HG02571 (cell line): ENCODE data around the gene TEX53.
A peak's percentile ranks its signal among the peaks of the same experiment; 100 is the strongest.

Experiments used
- ATAC-seq: cut with Tn5 transposase; IDR thresholded peaks from one replicate; pipeline ENCODE4 v1.9.1; 2021; ENCODE audit warnings: mild to moderate bottlenecking, moderate library complexity; ENCODE audit not compliant: unreplicated experiment

The TEX53 gene

DNA sequence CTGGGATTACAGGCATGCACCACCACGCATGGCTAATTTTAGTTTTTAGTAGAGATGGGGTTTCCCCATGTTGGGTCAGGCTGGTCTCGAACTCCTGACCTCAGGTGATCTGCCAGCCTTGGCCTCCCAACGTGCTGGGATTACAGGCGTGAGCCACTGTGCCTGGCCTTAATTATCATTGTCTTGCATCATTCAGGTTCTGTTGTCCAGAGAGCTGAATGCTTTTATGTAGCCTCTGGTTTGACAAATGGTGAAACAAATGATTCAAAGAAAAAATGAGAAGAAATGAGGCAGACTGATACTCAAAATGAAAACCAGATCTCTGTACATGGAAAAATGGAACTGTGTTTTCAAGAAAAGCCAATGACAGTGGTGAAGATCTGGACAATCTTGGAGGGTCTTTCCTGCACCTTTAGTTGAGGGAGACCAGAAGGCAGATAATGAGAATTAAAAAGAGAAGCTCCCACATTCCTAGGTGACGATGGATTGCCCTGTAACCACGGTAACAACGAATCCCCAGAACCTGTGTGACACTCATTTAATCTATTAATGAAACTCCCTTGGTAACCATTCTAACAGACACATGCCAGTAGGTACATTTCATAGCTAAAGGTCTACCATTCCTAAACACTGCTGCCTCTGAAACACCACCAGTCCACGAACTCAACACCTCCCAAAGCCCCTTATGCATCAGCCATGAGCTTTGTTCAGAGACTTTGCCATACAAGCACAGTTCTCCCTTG, 22.8 kb upstream of the TEX53 start:
- ATAC-seq = no peak

DNA sequence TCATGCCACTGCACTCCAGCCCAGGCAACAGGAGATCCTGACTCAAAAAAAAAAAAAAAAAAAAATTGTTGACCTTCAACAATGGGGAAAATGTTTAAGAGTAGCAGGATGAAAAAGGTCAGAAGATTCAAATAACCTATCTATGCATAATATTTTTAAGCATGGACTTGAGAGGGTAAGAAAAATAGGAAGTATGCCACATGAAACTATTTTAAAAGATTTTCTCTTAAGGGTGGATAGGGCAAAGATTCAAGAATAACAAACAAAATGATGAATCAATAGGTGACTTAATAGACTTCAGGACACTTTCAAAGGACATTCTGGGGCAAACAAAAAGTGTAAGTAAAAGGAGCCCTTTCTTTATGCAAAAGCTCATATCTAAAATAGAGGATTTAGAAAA, 21.2 kb upstream of the TEX53 start:
- ATAC-seq = no peak

DNA sequence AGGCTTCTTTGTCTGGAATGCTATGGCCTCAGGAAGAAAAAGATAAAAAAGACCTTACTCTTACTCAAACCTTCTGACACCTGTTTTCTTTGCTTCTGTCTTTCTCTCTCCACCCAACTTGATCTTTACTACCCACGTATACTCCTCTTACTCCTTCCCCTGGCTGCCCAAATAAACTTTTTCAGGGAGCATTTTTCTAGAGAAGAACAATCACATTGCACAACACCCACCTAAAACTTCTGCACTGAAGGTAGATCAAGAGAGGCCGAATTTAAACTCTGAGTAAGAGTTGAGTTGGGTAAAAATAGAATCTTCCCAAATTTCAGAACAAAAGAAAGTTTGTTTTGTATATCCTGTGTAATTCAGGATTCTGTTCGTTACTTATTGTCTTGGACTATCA, 20.5 kb upstream of the TEX53 start:
- ATAC-seq = no peak

DNA sequence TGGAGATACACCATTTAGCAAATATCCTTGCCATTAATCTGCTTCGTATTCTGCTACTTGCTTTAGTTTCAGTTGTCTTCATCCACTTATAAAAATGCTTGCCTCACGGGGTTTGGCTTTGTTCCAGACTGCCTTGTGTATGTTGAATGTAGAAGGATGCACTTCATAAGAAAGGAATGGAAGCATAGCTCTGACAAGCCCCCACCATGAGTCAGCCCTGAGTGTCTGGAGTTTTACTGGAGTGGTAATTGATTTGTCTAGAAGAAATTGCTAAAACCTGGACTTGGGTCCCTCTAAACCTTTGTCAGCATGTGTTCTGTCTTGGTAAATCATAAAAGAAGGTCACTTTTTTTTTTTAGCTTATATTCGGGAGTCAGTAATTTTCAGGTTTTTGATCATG, 19.8 kb upstream of the TEX53 start:
- no peak for ATAC-seq

DNA sequence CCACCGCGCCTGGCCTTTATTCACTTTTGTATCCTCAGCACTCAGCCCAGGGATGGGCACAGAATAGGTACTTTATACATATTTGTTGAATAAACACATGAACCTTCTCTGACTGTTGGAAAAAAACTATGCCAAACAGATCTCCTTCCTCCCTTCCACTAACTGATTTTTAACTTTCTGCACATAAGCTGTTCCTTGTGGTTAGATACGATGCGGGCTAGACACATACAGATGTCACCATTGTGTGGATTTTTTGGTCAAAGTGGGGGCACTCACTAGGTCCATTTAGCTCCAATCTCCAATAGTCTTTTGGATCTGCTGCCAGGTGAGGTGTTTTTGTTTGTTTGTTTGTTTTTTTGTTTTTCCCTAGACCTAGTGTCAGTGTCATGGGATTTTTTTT, 19.3 kb upstream of the TEX53 start:
- ATAC-seq = no peak

DNA sequence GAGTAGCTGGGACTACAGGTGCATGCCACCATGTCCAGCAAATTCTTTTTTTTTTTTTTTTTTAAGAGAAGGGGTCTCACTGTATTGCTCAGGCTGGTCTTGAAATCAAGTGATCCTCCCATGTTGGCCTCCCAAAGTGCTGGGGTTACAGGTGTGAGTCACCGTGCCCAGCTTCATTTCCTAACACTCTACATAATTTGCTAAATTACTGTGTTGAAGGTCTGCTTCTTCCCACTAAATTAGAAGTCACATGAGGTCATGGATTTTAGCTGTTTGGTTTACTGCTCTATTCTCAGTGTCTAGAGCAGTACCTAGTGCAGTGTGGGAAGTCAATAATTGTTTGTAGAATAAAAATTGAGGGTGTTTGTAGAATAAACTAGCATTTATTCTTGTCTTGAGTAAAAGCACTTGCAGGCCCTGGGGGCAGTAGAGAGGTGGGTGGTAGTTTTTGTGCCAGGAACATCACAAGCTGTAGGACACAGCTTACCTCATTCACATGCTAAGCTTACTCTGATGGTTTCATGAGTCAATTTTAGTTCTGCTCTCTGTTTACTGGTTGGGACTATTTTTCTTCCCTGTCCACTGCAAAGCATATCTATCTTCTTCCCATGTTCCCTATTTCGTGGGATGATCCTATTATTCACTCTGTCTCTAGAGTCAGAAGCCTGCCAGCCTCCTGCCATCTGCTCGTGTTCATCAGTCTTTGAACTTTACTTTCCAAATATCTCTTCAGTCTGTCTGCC, 17.4 kb upstream of the TEX53 start:
- ATAC-seq = no peak

DNA sequence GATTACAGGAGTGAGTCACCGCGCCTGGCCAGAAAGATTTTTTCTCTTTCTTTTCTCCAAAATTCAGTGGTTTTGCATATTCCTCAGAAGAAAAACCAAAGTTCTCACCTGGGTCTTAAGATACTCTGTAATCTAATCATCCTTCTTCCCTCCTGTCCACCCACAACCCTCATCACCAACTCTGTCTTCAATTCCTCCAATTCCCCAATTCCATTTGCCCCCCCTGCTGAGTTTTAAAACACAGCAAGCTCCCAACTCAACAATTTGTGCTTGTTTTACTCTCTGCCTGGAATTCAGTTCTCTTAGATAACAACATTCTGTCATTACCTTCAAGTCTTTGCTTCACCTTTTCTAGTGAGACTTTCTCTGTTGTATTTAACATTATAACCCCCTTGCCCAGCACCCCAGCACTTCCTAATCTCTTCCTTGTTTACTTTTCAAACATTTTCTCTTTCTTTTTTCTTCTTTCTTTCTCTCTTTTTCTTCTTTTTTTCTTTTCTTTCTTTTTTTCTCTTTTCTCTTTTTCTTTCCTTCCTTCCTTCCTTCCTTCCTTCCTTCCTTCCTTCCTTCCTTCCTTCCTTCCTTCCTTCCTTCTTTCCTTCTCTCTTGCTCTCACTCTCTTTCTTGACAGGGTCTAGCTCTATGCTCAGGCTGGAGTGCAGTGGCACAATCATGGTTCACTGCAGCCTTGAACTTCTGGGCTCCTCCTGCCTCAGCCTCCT, 16.6 kb upstream of the TEX53 start:
- no peak for ATAC-seq

DNA sequence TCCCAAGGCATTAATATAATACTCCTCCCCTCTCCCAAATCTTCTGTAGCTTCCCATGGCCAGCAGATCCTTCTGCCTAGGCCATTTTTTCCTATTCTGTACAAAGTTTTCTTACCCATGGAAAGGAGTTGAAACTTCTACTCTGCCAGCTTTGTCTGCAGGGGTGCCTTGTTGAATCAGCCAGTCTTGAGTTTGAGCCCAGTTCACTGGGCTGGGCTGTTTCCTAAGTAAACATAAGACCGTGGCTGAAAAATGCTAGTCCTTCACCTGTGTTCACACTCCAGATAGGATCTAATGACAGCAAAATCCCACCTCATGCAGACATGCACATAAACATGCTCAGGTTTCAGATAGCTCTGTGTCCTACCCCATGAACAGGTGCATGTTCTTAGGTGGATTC, 14.0 kb upstream of the TEX53 start:
- ATAC-seq = no peak

DNA sequence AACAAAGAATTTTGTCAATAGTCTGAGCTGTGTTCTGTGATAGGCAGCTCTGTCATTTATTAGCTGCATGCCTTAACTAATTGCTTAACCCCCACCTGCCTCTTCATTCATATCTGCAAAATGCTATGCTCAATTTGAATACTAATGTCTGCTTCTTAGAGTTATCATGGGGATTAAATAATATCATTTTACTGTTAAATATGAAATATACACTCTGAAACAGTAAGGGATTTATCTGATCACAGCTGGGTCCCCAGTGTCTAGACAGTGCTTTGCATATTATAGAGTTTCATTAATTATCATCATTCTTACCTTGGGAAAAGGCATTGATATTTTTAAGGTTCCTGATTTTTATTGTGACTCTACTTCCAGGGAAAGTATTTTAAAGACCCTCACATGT, 12.4 kb upstream of the TEX53 start:
- no peak for ATAC-seq

DNA sequence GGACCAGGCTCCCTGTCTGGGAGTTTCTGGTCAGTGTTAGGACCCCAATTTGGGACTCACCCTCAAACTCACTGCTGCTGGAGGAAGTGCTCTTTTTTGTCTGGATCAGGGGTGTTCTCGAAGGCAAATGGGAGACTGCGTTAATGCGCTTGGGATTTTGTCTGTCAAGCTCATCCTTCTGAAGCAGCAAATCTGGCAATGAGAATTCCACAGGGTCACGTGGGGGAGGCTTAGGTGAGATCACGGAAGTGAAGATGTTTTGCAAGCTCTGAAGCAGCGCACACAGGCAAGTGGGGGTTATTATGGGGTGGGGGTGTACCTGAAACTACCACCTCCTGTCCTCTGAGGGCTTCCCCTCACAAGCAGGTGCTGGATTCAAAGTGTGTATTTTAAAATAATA, 10.5 kb upstream of the TEX53 start:
- ATAC-seq = no peak

DNA sequence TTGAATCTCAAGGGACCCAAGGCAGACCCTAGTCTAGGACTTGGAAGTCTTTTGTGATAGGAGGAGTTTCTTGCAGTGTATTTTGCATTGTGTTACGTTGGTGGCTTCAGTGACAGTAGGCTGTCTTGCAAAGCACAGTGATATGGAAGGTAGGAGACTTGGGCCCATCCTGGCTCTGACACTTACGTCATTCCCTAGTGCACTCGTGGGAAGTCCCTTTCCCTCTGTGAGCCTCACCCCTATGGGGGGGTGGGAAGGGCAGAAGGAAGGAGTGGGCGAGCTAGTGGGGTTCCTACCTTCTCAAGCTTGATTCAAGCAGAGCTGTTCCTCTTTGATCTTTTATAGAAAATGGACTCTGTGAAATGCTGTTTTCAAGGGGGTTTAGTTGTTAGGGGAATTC, 9.2 kb upstream of the TEX53 start:
- no peak for ATAC-seq

DNA sequence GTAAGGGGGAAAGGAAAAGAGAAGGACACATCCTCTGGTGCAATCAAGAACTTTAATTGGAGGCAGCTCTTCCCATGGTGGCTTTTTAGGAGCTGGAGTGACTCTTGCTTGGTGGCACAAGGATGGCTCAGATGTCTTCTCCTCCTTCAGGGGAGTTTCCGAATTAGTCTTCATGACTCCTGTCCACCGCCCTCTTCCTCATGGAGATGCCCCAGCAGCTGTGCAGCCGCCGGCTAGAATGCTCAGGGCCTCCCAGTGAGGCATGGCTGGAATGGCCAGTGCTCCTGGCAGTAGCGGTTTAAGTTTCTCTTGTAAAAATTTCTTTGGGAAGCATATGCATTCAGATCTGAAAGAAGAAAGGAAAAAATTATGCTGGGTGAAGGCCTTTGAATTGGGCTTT, 8.8 kb upstream of the TEX53 start:
- no peak for ATAC-seq

DNA sequence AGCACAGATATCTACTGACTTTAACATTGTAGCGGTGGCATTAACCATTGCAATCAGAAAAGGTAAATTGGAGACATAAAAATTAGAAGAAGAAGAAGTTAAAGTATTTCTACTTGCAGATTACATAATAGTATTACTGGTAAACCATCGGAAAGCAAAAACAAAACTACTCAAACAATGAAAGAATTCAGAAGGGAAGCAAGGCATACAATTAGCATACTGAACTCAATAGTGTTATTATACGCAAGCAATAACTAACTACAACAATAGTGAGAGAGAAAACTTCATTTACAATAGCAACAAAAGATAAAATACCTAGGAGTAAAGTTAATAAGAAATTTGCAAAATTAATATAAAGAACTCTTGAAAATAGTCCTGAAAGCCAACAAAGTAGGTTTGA, 6.6 kb upstream of the TEX53 start:
- no peak for ATAC-seq

DNA sequence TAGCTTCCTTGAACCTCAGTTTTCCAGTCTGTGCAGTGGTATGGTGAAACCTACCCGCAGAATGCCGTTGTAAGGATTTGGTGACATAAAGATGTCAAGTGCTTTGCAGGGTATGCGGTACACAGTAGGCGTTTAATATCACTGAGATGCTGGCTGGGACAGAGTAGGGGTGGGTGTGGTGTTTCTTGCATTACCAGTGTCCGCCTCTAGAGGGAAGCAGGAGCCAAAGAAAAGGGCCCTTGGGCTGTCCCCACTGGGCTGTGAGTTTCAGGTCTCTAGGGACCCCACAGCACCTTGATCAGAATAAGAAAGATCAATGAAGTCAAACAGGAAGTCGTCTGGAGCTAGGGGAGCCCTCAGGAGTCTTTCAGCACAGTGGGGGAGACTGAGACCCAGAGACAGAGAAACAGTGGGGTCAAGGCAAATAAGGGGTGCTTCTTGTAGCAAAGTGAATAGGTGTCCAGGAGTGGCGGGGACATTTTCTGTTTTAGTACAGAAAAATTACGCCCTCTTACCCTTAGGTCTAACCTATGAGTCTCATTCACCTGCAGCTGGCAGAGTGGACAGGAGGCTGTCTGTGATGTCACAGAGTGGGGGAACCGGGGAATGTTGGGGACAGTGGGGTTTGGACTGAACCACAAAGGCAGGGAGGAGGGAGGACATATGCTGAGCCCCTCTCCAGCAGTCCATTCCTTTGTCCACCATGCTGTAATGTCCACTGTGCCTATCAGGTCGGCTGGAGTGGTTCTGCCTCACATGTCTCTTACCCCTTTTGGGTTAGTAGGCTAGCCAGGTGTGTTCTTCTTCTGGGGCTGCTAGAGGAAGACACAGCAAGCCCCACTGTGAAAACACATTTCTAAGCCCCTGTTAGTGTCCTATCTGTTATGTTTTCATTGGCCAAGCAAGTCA, 4.7 kb upstream of the TEX53 start:
- peak; percentile 71 for ATAC-seq

DNA sequence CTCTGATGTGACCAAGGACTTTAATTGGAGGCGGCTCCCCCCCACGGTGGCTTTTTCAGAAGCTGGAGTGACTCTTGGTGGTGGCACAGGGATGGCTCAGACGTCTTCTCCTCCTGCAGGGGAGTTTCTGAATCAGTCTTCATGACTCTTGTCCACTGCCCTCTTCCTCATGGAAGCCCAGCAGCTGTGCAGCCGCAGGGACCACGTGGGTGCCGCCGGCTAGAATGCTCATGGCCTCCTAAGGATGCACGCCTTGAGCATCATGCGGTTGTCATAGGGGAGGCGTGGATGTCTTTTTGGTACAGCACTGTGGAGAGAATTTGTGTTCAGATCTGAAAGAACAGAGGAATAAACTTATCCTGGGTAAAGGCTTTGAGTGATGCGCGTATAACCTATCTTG, 1.3 kb downstream of the TEX53 start:
- no peak for ATAC-seq

DNA sequence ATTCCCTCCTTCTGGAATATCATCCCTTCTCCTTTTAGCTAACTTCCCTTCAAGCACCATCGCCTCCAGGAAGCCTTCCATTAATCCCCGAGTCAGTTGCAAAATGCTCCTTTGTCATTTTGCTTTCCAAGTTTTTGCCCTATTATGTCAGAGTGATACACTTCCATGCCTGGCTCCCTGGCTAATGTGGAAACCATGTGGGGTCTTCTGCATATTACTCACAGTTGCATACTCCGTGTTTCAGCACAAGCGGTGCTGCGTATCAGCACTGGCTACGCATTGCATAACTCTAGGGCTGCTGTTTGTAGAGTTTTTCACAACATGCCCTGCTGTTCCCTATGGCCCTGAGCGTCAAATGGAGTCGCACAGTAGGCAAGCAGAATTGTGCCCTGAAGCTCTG, 1.9 kb downstream of the TEX53 start:
- no peak for ATAC-seq

DNA sequence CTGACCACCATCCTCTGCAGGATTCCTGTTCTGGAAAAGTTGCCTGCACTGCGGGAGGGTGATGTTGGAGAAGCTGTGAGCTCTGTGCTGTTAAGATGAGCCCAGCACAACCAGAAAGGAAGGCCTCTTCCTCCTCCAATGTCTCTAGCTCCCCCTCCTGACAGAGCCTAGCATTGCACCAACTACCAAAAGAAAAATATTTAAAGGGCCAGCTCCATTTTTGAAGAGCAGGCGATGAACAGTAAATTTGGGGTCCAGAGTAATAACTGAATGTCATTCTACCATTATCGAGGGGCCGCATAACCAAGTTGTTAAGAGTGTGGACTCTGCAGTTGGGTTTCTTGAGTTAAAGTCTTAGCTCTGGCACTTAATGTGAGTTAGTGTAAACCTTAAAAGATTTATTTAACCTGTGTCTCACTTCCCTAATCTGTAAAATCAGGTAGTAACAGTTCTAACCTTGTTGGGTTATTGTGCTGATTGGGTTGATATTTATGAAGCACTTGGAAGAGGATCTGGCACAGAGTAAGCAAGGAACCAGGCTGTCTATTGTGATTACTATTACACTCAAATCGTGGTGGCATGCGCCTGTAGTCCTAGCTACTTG, 3.9 kb downstream of the TEX53 start:
- peak; percentile 76 for ATAC-seq

DNA sequence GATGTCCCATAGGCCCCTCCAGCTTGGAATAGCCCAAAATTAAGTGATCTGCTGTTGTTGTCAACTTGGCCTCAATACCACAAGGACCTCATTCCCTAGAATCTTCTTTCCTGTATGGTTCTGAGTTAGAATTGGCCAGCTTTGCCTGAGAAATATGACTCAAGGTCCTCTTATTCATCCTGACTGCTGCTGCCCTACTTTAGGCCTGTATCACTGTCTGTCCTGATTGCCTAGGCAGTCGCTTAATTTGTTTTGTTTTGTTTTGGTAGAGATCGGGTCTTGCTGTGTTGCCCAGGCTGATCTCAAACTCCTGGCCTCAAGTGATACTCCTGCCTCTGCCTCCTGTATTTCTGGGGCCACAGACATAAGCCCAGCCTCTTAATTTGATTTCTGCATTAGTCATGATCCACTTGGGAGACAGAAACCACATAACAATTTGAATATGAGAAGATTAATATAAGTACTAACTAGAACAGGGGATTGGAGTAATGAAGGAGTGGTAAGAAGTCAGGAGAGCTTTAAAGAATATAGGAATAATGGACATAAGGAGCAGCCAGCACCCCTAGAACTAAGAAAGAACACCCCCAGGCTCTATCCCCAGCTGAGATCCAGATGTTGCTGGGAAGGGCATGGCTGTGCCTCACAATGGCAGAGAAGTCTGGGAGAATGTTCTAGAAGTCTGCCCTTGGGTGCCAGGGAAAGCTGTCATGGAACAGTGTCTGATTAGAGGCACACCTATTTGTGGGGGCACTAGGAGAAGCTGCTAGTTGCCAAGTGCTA, 4.6 kb downstream of the TEX53 start:
- no peak for ATAC-seq

DNA sequence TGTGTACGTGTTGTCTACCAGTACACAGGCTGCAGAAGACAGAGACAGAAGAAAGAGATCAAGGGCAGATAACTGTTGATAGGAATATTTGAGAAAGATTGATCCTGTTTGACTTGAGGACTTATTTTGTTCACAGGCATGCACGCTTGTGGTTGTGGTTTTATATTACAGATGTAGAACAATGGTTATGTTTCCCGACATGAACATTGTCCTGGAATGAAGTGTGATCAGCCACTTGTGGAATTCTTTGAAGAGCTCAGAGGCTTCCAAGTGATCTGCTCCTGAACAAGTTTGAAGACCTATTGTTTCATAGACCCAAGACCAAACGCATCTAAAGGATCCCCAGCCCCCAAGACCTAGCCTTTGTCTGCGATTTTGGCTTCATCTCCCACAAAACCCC, 13.7 kb downstream of the TEX53 start:
- no peak for ATAC-seq

DNA sequence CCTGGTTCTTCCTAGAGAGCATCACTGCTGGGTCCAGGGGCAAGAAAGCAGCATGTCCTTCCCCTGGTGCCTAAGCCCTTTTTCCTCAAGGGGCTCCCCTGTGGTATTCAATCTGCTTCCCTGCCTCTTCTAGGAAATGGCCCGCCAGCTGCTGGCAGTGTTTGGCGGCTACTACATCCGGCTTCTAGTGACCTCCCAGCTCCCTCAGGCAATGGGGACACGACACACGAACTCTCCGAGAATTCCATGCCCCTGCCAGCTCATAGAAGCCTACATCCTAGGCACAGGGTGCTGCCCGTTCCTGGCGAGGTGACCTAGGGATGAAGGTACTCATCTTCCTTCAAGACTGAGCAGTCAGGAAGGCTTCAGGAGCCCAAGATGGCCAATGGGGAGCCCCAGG, 14.6 kb downstream of the TEX53 start:
- no peak for ATAC-seq
